ENCODE data around the gene TMEM233.

GRCh38 chr12:119630962-119631550, 37.5 kb downstream of the TMEM233 start:
- TF ChIP-seq ELK1 (IDR thresholded peaks at IDR 0.05; ENCODE audit: low read depth, low read length) = no peak
- TF ChIP-seq POLR2AphosphoS2 (conservative IDR thresholded peaks at IDR 0.05; ENCODE audit: low read length) = no peak
- TF ChIP-seq MAZ (IDR thresholded peaks at IDR 0.05; ENCODE audit: borderline replicate concordance, low read depth, low read length) = no peak
- no peak for TF ChIP-seq RAD21 (conservative IDR thresholded peaks at IDR 0.05 in 1 of 2, IDR thresholded peaks at IDR 0.05 in 1 of 2)
- TF ChIP-seq POLR2A (IDR thresholded peaks at IDR 0.05; ENCODE audit: low read length) = no peak

Measured in A549 (cell line).